ENCODE measurements around the gene CHCHD4. TPM values are rescaled to one million over a fixed set of nuclear protein-coding genes. Genes with fewer than 3 reads are reported as not detected.

CHCHD4 gene
- total RNA-seq, 2 donors from 2014 or later, result 2.7 to 3.6 TPM

DNA sequence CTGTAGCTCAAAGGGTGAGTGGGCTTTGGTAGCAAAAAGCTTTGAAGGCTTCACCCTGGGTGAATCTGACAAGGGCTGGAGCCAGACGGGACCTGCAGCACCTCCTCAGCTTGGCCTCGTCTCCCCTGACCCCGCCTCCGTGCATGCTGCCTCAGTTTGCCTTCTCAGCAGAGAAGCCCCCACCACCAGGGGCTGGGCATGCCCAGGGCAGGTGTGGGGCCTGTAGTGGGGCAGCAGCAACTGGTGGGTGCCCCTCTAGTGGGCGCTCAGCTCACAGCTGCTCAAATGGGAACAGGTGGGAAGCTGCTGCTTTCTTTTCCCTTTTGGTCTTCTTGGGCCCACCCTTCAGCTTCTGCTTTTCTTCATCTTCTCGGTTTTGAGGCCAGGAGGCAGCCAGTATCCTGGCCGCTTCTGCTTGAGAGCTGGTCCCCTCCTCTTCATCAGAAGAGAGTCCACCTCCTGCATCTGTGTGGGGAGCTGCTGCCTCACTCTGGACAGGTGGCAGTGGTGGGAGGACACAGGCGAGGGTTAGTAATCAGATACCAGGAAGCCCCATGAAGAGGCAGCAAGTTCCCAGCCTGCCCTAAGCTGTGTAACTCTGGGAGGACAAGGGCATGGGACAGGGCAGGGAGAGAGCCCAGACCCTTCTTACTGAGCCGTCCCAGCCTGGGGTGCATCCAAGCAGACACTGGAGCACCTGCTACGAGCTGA lies 21.2 kb upstream of the CHCHD4 start:
- peaks cover 40% of the 10 kb centered on the region for H3K4me1 Mint-ChIP-seq
- no peak for DNase-seq
- no peaks in the 10 kb centered on the region for H3K9me3 ChIP-seq (ENCODE audit: control insufficient read depth, low read length, poor library complexity, severe bottlenecking)
- ATAC-seq, result no peak
- H3K27me3 Mint-ChIP-seq, result no peaks in the 10 kb centered on the region
- H3K4me3 Mint-ChIP-seq, result no peak overlapping the region
- H3K36me3 Mint-ChIP-seq (ENCODE audit: low read depth), result peaks cover 8% of the 10 kb centered on the region
- peak overlapping the region; percentile 100 for H3K27ac Mint-ChIP-seq

DNA sequence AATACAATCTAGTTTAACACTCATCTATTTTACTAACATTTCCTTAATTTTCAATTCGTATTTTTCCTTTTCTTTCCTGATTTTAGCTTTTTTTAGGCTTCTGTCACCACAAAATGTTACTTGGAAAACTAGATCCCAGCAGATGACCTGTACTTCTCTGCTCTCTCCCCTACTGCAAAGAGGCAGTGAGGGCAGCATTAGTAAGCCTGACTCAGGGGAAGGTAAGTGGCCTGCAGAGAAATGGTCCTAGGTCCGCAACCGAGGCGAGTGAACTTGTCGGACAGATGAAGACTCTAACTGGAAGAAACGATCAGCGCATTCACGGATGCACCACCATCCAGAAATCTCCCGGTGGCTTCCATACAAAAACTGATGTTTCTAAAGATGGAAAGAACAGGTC lies 20.6 kb upstream of the CHCHD4 start:
- ATAC-seq (no peak), DNase-seq (no peak)
- Mint-ChIP-seq H3K4me3 (no peak overlapping the region), H3K4me1 (peaks cover 42% of the 10 kb centered on the region), H3K27ac (peak overlapping the region; percentile 100), H3K27me3 (no peaks in the 10 kb centered on the region), H3K36me3 (ENCODE audit: low read depth) (peaks cover 8% of the 10 kb centered on the region)
- no peaks in the 10 kb centered on the region for H3K9me3 ChIP-seq (ENCODE audit: control insufficient read depth, low read length, poor library complexity, severe bottlenecking)

DNA sequence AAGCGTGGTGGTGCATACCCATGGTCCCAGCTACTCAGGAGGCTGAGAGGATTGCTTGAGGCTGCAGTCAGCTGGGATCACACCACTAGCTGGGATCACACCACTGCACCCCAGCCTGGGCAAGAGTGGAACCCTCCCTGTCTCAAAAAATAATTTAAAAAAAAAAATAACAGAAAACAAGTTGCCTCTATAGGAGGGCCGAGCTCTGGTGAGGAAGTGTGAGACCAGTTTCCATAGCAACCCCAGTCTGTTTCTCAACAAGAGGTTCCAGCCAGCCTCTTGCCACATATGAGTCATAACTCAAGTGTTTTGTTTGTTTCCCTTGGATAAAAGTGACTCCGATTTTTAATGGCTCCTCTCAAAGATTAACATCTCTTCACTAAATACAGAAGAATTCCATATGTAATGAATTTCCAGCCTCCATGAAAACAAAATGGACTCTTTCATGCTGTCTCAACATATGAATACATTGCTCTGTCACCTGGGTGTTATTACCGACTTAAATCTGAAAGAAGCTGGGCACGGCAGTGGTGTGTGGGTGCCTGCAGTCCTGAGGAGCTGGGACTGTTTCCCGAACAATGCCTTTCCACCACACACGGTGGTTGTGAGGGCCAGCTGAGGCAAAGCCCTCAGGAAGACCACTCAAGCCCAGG lies 19.9 kb upstream of the CHCHD4 start:
- peaks cover 47% of the 10 kb centered on the region for H3K4me1 Mint-ChIP-seq
- ATAC-seq, result peak; percentile 68
- DNase-seq, result peak; percentile 42 to 63 (median 53)
- peak overlapping the region; percentile 100 for H3K27ac Mint-ChIP-seq
- peak overlapping the region; percentile 83 for H3K4me3 Mint-ChIP-seq
- H3K36me3 Mint-ChIP-seq (ENCODE audit: low read depth), result peaks cover 8% of the 10 kb centered on the region
- no peaks in the 10 kb centered on the region for H3K9me3 ChIP-seq (ENCODE audit: control insufficient read depth, low read length, poor library complexity, severe bottlenecking)
- H3K27me3 Mint-ChIP-seq, result no peaks in the 10 kb centered on the region

DNA sequence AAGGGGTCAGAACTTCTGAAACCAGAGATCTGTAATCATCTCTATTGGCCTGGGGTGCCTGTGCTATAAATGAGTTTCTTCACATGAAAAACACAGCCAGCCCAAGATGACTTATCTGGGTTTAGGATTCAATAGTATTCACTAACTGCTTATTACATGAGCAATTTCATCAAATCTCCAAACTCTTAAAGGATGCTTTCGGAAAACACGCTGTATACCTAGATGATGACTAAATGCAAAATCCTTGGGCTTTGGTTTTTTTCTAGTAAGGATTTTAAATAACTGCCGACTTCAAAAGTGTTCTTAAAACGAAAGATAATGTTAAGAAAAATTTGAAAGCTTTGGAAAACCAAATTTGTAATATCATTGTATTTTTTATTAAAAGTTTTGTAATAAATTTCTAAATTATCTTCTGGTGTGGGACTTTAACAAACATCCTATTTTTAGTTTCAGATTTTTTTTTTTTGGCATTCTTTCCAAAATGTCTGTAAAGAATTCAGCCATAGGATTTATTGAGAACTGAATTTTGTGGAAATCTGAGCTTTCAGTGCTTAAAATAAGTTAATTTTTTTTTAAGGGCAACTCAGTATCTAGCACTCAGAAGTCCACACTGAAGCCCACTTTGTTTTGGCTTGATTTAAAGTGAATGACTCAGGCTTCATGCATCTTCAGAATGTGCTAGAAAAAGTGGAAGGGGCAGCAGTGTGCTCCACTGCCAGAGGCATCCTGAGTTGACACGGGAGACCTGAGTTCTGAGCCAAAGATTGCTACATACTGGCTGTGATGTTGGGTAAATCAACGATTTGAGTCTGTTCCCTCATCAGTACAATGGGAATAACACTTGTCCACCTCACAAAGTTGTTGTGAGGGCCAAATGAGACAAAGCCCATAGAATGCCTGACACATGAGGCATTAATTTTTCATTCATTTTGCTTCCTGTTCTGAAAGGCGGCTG lies 18.9 kb upstream of the CHCHD4 start:
- H3K9me3 ChIP-seq (ENCODE audit: control insufficient read depth, low read length, poor library complexity, severe bottlenecking), result no peaks in the 10 kb centered on the region
- Mint-ChIP-seq H3K4me3 (peak overlapping the region; percentile 83), H3K36me3 (ENCODE audit: low read depth) (peaks cover 8% of the 10 kb centered on the region), H3K27me3 (no peaks in the 10 kb centered on the region), H3K27ac (peak overlapping the region; percentile 100), H3K4me1 (peaks cover 47% of the 10 kb centered on the region)
- ATAC-seq (no peak), DNase-seq (no peak)

DNA sequence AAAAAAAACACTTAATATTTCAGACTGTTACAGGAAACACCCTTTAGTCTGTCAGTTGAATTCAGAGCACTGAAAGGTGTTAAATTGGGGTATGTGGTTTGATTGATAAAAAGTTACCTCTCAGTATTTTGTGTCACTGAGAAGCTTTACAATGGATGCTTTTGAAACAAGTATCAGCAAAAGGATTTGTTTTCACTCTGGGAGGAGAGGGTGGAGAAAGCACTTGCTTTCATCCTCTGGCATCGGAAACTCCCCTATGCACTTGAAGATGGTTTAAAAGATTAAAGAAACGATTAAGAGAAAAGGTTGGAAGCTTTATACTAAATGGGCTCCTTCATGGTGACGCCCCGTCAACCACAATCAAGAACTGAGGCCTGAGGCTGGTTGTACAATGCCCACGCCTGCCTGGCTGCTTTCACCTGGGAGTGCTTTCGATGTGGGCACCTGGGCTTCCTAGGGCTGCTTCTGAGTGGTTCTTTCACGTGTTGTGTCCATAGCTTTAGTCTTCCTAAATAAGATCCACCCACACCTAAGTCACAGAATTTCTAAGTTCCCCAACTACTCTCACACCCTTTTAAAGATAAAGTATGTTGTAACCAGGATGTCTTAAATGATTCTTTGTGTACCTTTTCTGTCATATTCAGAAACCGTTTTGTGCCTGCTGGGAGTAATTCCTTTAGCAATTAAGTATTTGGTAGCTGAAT lies 18.0 kb upstream of the CHCHD4 start:
- Mint-ChIP-seq H3K4me3 (peak overlapping the region; percentile 80), H3K27me3 (no peaks in the 10 kb centered on the region), H3K27ac (peak overlapping the region; percentile 100), H3K36me3 (ENCODE audit: low read depth) (peaks cover 8% of the 10 kb centered on the region), H3K4me1 (peaks cover 47% of the 10 kb centered on the region)
- no peaks in the 10 kb centered on the region for H3K9me3 ChIP-seq (ENCODE audit: control insufficient read depth, low read length, poor library complexity, severe bottlenecking)
- DNase-seq (peak; percentile 49 to 69 (median 59)), ATAC-seq (peak; percentile 73)

DNA sequence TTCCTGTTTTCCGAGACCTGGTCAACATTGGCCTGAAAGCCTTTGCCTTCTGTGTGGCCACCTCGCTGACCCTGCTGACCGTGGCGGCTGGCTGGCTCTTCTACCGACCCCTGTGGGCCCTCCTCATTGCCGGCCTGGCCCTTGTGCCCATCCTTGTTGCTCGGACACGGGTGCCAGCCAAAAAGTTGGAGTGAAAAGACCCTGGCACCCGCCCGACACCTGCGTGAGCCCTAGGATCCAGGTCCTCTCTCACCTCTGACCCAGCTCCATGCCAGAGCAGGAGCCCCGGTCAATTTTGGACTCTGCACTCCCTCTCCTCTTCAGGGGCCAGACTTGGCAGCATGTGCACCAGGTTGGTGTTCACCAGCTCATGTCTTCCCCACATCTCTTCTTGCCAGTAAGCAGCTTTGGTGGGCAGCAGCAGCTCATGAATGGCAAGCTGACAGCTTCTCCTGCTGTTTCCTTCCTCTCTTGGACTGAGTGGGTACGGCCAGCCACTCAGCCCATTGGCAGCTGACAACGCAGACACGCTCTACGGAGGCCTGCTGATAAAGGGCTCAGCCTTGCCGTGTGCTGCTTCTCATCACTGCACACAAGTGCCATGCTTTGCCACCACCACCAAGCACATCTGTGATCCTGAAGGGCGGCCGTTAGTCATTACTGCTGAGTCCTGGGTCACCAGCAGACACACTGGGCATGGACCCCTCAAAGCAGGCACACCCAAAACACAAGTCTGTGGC lies 17.1 kb upstream of the CHCHD4 start:
- H3K4me3 Mint-ChIP-seq, result peak overlapping the region; percentile 80
- H3K27me3 Mint-ChIP-seq, result no peaks in the 10 kb centered on the region
- H3K4me1 Mint-ChIP-seq, result peaks cover 45% of the 10 kb centered on the region
- ATAC-seq (no peak), DNase-seq (no peak)
- H3K27ac Mint-ChIP-seq, result peak overlapping the region; percentile 100
- peaks cover 8% of the 10 kb centered on the region for H3K36me3 Mint-ChIP-seq (ENCODE audit: low read depth)
- no peaks in the 10 kb centered on the region for H3K9me3 ChIP-seq (ENCODE audit: control insufficient read depth, low read length, poor library complexity, severe bottlenecking)

DNA sequence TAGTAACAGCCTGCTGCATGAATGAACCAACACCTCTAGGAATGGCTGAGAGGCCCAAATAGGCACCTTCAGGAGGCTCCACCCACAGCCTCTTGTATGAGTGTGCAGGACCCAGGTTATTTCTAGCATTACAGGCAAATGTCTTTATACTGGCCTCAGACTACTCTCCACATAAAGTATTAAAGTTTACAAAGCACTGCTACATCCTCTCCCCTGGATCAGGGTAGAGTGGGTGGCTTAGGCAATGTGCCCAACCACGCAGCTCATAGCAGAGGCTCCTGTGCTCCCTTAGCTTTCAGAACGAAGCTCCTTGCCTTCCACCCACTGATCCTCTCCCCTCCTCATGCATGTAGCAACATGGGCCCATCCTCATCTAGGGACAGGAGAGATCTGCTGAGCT lies 16.5 kb upstream of the CHCHD4 start:
- H3K4me1 Mint-ChIP-seq, result peaks cover 41% of the 10 kb centered on the region
- H3K36me3 Mint-ChIP-seq (ENCODE audit: low read depth), result peaks cover 6% of the 10 kb centered on the region
- ATAC-seq, result no peak
- no peaks in the 10 kb centered on the region for H3K9me3 ChIP-seq (ENCODE audit: control insufficient read depth, low read length, poor library complexity, severe bottlenecking)
- no peak for DNase-seq
- peak overlapping the region; percentile 25 for H3K4me3 Mint-ChIP-seq
- peak overlapping the region; percentile 100 for H3K27ac Mint-ChIP-seq
- no peaks in the 10 kb centered on the region for H3K27me3 Mint-ChIP-seq

DNA sequence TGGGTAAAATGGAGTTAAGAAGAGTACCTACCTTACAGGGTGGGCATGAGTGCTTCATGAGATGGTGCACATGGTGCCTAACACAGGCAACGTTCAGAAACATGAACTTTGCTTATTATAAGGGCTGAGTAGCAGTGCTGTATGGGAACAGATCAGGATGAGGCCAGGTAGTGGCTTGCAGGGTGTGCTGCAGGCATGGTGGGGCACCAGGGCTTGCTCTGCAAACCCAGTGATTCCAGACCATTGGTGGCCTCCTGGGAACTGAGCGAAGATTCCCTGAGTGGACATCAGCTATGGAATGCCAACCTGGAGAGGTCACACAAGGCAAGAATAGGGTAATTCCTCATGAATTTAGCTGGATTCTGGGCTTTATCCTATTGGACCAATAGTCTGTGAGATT lies 16.0 kb upstream of the CHCHD4 start:
- H3K36me3 Mint-ChIP-seq (ENCODE audit: low read depth), result peaks cover 4% of the 10 kb centered on the region
- H3K4me3 Mint-ChIP-seq, result no peak overlapping the region
- no peaks in the 10 kb centered on the region for H3K27me3 Mint-ChIP-seq
- no peaks in the 10 kb centered on the region for H3K9me3 ChIP-seq (ENCODE audit: control insufficient read depth, low read length, poor library complexity, severe bottlenecking)
- ATAC-seq (no peak), DNase-seq (no peak)
- peak overlapping the region; percentile 100 for H3K27ac Mint-ChIP-seq
- peaks cover 42% of the 10 kb centered on the region for H3K4me1 Mint-ChIP-seq

DNA sequence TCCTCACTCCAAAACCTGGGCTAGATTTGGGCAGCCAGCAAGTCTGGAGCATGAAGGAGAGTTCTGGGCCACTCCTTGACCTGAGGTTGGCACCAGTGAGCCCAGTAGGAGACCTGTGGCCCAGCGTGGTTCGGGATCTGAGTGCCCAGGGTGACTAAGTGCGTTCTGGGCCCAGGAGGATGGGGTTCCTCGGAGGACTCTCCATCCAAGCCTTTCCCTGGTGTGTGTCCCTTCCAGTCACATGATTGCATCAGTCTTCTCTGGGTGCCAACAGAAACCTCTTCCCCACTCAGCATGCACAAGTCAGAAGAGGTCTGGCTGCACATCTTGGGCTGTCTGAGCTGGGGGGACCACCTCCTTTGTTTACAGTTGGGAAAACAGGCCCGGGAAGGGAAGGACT lies 15.1 kb upstream of the CHCHD4 start:
- ATAC-seq (no peak), DNase-seq (no peak)
- H3K4me1 Mint-ChIP-seq, result peaks cover 38% of the 10 kb centered on the region
- peaks cover 4% of the 10 kb centered on the region for H3K36me3 Mint-ChIP-seq (ENCODE audit: low read depth)
- H3K27me3 Mint-ChIP-seq, result no peaks in the 10 kb centered on the region
- H3K27ac Mint-ChIP-seq, result peak overlapping the region; percentile 100
- no peaks in the 10 kb centered on the region for H3K9me3 ChIP-seq (ENCODE audit: control insufficient read depth, low read length, poor library complexity, severe bottlenecking)
- H3K4me3 Mint-ChIP-seq, result no peak overlapping the region

DNA sequence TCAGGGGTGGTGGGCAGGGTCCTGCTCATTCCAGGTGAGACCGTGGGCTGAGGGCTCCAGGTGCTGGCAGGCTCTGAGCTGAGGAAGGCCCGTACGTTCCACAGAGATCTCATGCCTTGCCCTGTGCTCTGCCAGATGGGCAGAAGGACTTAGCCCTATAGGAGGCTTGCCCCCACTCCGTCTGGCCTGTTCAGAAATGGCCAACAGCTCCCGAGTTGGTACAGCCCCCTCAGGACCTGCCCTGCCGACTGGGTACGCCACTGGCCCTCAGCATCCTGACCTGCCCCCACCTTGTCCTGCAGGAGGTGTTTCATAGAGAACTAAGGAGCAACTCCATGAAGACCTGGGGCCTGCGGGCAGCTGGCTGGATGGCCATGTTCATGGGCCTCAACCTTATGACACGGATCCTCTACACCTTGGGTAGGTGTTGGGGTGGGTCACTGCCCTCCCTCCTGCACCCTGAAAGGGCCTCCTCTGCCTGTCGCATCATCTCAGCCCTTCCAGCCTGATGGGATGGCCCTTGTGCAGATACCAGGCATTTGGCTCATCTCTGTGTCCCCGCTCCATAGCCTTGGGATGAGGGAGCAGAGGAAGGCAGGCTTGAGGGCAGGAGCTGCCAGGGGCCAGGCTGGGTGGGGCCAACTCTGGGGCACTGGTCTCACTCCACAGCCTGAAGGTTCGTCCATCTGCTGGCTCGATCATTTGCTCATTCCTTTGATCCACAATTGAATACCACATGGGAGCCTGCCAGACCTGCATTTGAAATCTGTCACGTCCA lies 14.4 kb upstream of the CHCHD4 start:
- peak overlapping the region; percentile 19 for H3K4me3 Mint-ChIP-seq
- peaks cover 35% of the 10 kb centered on the region for H3K4me1 Mint-ChIP-seq
- DNase-seq, result no peak
- peaks cover 4% of the 10 kb centered on the region for H3K36me3 Mint-ChIP-seq (ENCODE audit: low read depth)
- ATAC-seq, result no peak
- H3K27me3 Mint-ChIP-seq, result no peaks in the 10 kb centered on the region
- peak overlapping the region; percentile 100 for H3K27ac Mint-ChIP-seq
- H3K9me3 ChIP-seq (ENCODE audit: control insufficient read depth, low read length, poor library complexity, severe bottlenecking), result no peaks in the 10 kb centered on the region

DNA sequence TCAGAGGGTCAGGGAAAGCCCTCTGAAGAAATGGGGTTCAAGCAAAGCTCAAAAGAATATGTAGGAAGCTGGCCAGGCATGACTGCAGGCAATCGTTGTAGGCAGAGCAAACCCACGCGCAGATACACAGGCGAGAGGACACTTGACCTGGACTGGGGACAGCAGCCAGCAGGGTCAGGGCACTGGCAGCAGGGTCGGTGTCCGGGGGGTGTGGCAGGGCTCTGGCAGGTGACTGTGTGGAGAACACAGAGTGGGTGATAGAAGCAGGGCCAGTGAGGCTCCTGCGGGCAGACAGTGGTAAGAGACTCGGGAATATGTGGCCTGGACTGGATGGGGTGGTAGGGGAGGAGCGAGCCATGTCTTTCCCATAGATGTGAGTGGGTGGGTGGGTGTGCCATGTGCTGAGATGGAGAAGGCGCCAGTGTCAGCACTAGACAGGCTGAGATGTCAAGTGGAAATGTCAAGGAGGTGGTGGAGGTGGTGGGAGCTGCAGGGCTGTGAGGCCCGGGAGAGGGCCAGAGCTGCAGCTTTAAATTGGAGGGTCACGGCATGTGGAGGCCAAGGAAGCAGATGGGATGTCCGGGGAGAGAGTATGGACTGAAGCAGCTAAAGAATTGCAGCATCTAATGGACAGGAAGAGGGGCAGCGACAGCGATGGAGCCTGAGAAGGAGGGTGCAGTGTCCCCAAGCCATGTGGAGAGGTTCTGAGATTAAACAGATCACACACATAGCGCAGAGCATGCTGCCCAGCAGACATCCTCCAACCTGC lies 13.6 kb upstream of the CHCHD4 start:
- H3K4me1 Mint-ChIP-seq, result peaks cover 32% of the 10 kb centered on the region
- DNase-seq (no peak), ATAC-seq (no peak)
- H3K4me3 Mint-ChIP-seq, result peak overlapping the region; percentile 66
- no peaks in the 10 kb centered on the region for H3K27me3 Mint-ChIP-seq
- H3K36me3 Mint-ChIP-seq (ENCODE audit: low read depth), result peaks cover 4% of the 10 kb centered on the region
- no peaks in the 10 kb centered on the region for H3K9me3 ChIP-seq (ENCODE audit: control insufficient read depth, low read length, poor library complexity, severe bottlenecking)
- H3K27ac Mint-ChIP-seq, result peak overlapping the region; percentile 100

Measured in T-helper 17 cell (primary cell).